Osteocyte (in vitro differentiated cells): ENCODE results near the gene ZFYVE28. TPM values are rescaled to one million over a fixed set of nuclear protein-coding genes. Genes with fewer than 3 reads are reported as not detected.

Experiments used
- DNase-seq: peaks from one replicate; pipeline ENCODE4 v3.0.0; 2021; ENCODE audit warnings: mixed read lengths; ENCODE audit not compliant: unreplicated experiment; ENCODE audit errors: extremely low spot score
- H3K27ac Mint-ChIP-seq: one replicate; pipeline ENCODE4 v1.8.0; 2021; ENCODE audit warnings: mild to moderate bottlenecking, mixed read lengths; ENCODE audit not compliant: unreplicated experiment
- H3K27me3 Mint-ChIP-seq: one replicate; pipeline ENCODE4 v1.8.0; 2021; ENCODE audit warnings: mixed read lengths; ENCODE audit not compliant: unreplicated experiment
- H3K36me3 Mint-ChIP-seq: one replicate; pipeline ENCODE4 v1.8.0; 2021; ENCODE audit warnings: mixed read lengths; ENCODE audit not compliant: unreplicated experiment
- H3K4me1 Mint-ChIP-seq: one replicate; pipeline ENCODE4 v1.8.0; 2021; ENCODE audit warnings: mixed read lengths; ENCODE audit not compliant: unreplicated experiment
- H3K4me3 Mint-ChIP-seq: one replicate; pipeline ENCODE4 v1.8.0; 2021; ENCODE audit warnings: mild to moderate bottlenecking, moderate library complexity, mixed read lengths; ENCODE audit not compliant: unreplicated experiment
- H3K9me3 Mint-ChIP-seq: one replicate; pipeline ENCODE4 v1.8.0; 2021; ENCODE audit warnings: mixed read lengths; ENCODE audit not compliant: unreplicated experiment
- CTCF ChIP-seq: fragments of 200-600 bp; sonication (generic); IDR thresholded peaks from 2 replicates; pipeline ENCODE4 v1.5.0; 2021; ENCODE audit warnings: antibody characterized with exemption, mild to moderate bottlenecking, moderate library complexity
- total RNA-seq: library from RNA; stranded (reverse); gene quantifications from 2 replicates; pipeline ENCODE4 v1.2.1, GENCODE V29; 2021

Gene ZFYVE28
- total RNA-seq, 1 donor from 2014 or later: 3.4 TPM

DNA sequence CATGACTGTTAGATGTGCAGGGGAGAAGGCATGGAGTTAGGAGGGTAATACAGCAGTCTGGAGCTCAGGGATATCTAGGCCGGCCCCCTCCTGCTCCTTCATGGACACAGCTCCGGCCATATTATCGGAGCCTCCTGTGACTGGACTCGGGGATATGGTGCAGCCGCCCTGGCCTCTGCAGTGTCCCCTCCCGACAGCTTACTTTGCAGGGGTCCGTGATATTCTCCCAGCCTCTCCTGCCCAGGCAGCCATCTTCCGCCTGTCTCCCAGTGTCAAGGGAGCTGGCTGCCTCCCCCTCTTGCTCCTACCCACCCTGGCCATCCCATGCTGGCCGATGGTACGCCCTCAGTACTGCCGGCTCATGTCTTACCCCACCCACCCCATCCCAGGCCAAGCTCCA is 30.6 kb upstream of the ZFYVE28 start:
- H3K27me3 Mint-ChIP-seq: peaks cover 3% of the 10 kb centered on the region
- no peak overlapping the region for H3K4me3 Mint-ChIP-seq
- no peaks in the 10 kb centered on the region for H3K4me1 Mint-ChIP-seq
- no peaks in the 10 kb centered on the region for H3K9me3 Mint-ChIP-seq
- TF ChIP-seq CTCF: no peak
- no peaks in the 10 kb centered on the region for H3K36me3 Mint-ChIP-seq
- H3K27ac Mint-ChIP-seq: no peak overlapping the region
- DNase-seq: no peak

DNA sequence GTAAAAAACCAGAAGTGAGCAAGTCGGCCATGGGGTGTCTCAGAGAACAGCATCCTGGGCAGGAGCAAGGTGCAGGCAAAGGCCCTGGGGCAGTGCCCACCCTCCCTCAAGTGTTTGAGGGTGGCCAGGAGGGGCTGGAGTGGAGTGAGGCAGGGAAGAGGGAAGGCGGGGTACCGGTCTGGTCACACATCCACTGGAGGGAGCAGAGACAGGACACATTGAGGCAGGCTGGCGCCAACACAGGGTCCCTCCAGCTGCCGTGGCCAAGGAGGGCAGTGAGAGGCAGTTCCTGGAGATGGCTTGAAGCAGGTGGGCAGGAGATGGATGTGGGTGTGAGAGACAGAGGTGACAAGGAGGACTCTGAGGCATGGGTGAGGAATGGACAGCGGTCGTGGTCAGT is 30.1 kb upstream of the ZFYVE28 start:
- no peaks in the 10 kb centered on the region for H3K36me3 Mint-ChIP-seq
- DNase-seq: no peak

DNA sequence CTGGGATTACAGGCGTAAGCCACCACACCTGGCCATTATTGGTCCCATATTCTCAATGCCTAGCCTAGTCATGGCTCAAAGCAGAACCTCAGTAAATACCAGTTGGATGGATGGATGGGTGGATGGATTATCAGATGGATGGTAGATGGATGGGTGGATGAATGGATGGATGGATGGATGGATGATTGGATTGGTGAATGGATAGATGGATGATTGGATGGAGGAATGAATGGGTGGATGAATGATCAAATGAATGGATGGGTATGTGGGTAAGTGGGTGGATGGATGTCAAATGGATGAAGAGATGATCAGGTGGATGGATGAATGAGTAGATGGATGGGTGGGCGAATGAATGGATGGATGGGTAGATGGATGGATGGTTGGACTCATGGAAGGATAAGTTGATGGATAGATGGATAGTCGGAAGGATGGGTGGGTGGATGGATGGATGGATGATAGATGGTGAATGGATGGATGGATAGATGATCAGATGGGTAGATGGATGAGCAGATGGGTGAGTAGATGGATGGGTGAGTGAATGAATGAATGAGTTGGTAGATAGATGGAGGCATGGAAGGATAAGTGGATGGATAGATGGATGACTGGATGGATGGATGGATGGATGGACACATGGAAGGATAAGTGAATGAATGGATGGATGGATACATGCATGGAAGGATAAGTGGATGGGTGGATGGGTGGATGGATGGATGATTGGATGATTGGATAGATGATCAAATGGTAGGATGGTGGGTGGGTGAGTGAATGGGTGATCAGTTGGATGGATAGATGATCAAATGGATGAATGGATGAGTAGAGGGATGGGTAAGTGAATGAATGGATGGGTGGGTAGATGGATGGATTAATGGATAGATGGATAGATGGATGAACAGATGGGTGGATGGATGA is 28.5 kb upstream of the ZFYVE28 start:
- Mint-ChIP-seq H3K9me3 (no peaks in the 10 kb centered on the region), H3K4me3 (no peak overlapping the region), H3K36me3 (no peaks in the 10 kb centered on the region), H3K4me1 (no peaks in the 10 kb centered on the region), H3K27ac (no peak overlapping the region), H3K27me3 (peaks cover 3% of the 10 kb centered on the region)
- DNase-seq: no peak
- no peak for TF ChIP-seq CTCF

More for the DNA sequence above, 30.1 kb upstream of the ZFYVE28 start:
- no peak overlapping the region for H3K27ac Mint-ChIP-seq
- no peaks in the 10 kb centered on the region for H3K4me1 Mint-ChIP-seq
- no peak overlapping the region for H3K4me3 Mint-ChIP-seq
- TF ChIP-seq CTCF: no peak
- peaks cover 3% of the 10 kb centered on the region for H3K27me3 Mint-ChIP-seq
- H3K9me3 Mint-ChIP-seq: no peaks in the 10 kb centered on the region

GRCh38 chr4:2445571-2445970 is 27.1 kb upstream of the ZFYVE28 start:
- no peak overlapping the region for H3K4me3 Mint-ChIP-seq
- H3K36me3 Mint-ChIP-seq: no peaks in the 10 kb centered on the region
- DNase-seq: no peak
- H3K4me1 Mint-ChIP-seq: no peaks in the 10 kb centered on the region
- no peaks in the 10 kb centered on the region for H3K9me3 Mint-ChIP-seq
- H3K27ac Mint-ChIP-seq: no peak overlapping the region
- H3K27me3 Mint-ChIP-seq: peaks cover 3% of the 10 kb centered on the region
- no peak for TF ChIP-seq CTCF

DNA sequence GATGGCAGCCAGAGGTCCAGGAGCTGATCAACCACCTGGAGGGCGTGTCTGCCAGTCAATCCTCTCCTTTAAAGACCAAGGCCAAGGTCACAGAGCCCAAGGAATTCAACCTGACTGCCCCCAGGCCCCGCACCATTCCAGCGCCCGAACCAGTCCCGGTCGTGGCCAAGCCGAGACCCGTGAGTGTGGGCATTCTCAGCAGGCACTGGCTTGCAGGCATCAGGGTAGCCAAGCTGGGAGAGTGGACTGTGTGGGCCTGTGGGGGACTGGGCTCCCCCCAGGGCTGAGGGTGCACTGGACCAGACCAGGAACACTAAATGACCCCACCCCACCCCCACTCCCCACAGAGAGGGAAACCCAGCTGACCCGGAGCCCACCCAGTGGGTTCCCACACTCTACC is 26.7 kb upstream of the ZFYVE28 start:
- H3K9me3 Mint-ChIP-seq: no peaks in the 10 kb centered on the region
- no peaks in the 10 kb centered on the region for H3K4me1 Mint-ChIP-seq
- no peaks in the 10 kb centered on the region for H3K36me3 Mint-ChIP-seq
- TF ChIP-seq CTCF: no peak
- H3K27me3 Mint-ChIP-seq: peaks cover 3% of the 10 kb centered on the region
- no peak for DNase-seq
- H3K4me3 Mint-ChIP-seq: no peak overlapping the region
- H3K27ac Mint-ChIP-seq: no peak overlapping the region
